Measurements from ENCODE around the gene CBLB. TPM values are rescaled to one million over a fixed set of nuclear protein-coding genes. Genes with fewer than 3 reads are reported as not detected.

CBLB gene
- total RNA-seq, 1 donor from 2014 or later: 29.7 TPM

GRCh38 chr3:105829229-105829628 is 39.6 kb downstream of the CBLB start:
- no peak for ATAC-seq
- H3K4me1 ChIP-seq: peaks cover 11% of the 10 kb centered on the region
- intact Hi-C loops (cut with DNase I): no loop called here
- H3K27me3 ChIP-seq (ENCODE audit: low read depth): no peaks in the 10 kb centered on the region
- H3K4me3 ChIP-seq: no peak overlapping the region
- no peaks in the 10 kb centered on the region for H3K36me3 ChIP-seq
- H3K9me3 ChIP-seq: no peaks in the 10 kb centered on the region
- no peak for TF ChIP-seq CTCF (IDR thresholded peaks at IDR 0.05)
- H3K27ac ChIP-seq: no peak overlapping the region
- DNase-seq: no peak

DNA sequence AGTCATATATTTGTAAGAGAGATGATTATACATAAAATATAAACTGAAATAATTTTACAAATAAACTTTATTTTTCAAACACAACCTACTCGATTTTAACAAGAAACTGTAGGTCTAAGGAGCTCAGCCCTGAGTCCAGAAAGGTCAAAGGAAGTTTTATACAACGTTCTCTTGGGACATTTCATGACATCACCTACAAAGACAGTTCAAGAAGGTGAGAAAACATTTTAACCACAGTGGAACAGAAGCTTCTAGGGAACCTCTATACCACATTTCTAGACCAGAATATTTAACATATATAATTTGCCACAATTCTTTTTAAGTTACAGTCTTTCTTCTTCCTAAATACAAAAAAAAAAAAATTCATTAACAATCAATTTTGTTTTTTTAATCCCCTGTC is 40.1 kb downstream of the CBLB start:
- Histone ChIP-seq H3K36me3 (no peaks in the 10 kb centered on the region), H3K4me3 (no peak overlapping the region), H3K4me1 (peaks cover 13% of the 10 kb centered on the region), H3K27ac (no peak overlapping the region), H3K9me3 (no peaks in the 10 kb centered on the region), H3K27me3 (ENCODE audit: low read depth) (no peaks in the 10 kb centered on the region)
- ATAC-seq: peak in 1 of 2 donors; percentile 42
- intact Hi-C loops (cut with DNase I): no loop called here
- DNase-seq: no peak
- TF ChIP-seq CTCF (IDR thresholded peaks at IDR 0.05): no peak

GRCh38 chr3:105827959-105828358 is 40.9 kb downstream of the CBLB start:
- Histone ChIP-seq H3K36me3 (no peaks in the 10 kb centered on the region), H3K4me1 (peaks cover 18% of the 10 kb centered on the region), H3K9me3 (no peaks in the 10 kb centered on the region), H3K27ac (no peak overlapping the region), H3K4me3 (no peak overlapping the region), H3K27me3 (ENCODE audit: low read depth) (no peaks in the 10 kb centered on the region)
- DNase-seq: no peak
- no peak for TF ChIP-seq CTCF (IDR thresholded peaks at IDR 0.05)
- intact Hi-C loops (cut with DNase I): no loop called here
- ATAC-seq: peak; percentile 50 to 71

DNA sequence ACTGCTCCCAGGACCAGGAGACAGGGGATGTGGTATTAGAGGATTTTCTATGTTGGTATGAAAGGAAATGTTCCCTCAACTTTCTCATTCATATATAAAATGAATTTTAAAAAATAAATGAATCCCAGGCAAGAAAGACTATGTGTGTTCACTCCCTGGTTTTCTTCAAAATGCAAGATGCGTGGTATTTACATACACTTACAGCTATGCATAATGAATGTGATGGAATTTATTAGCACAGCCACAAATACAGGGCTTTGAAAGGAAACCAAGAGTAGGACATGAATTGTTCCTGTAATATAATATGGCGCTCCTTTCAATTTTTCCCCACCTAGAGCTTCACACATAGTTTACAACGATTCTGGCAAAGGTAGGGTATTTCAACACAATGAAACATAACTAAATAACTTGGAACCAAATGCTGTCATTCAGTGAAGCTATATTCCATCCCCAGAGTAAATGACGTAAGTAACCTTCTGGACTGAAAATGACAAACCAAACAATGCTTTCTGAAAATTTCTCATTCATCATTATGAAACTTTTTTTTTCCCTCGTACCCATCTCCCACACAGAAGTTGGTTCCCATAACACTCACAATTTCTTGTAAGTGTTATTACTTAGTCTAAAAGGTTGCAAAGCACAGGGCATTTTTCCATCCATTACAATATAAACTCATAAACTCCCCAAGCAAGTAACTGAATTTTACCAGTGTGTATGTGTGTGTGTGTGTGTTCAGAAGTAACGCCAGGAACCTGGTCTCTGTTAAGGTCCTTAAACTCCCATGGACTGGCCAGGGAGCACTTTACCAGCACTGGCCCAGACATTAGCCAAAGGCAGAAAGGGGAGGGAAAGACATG is 41.8 kb downstream of the CBLB start:
- ATAC-seq: no peak
- Histone ChIP-seq H3K36me3 (no peaks in the 10 kb centered on the region), H3K4me1 (peaks cover 25% of the 10 kb centered on the region), H3K27ac (no peak overlapping the region), H3K27me3 (ENCODE audit: low read depth) (no peaks in the 10 kb centered on the region), H3K4me3 (no peak overlapping the region), H3K9me3 (no peaks in the 10 kb centered on the region)
- intact Hi-C loops (cut with DNase I): no loop called here
- no peak for DNase-seq
- no peak for TF ChIP-seq CTCF (IDR thresholded peaks at IDR 0.05)

GRCh38 chr3:105824129-105824528 is 44.7 kb downstream of the CBLB start:
- Histone ChIP-seq H3K4me1 (peaks cover 26% of the 10 kb centered on the region), H3K4me3 (no peak overlapping the region), H3K27ac (peak overlapping the region; percentile 8), H3K27me3 (ENCODE audit: low read depth) (no peaks in the 10 kb centered on the region), H3K36me3 (peaks cover 4% of the 10 kb centered on the region), H3K9me3 (no peaks in the 10 kb centered on the region)
- ATAC-seq (no peak), DNase-seq (no peak)
- TF ChIP-seq CTCF (IDR thresholded peaks at IDR 0.05): no peak
- intact Hi-C loops (cut with DNase I): no loop called here

Measured in lower lobe of right lung (tissue), 2 donors.